A549 (cell line): ENCODE measurements around the gene TSSK3. TPM values are rescaled to one million over a fixed set of nuclear protein-coding genes. Genes with fewer than 3 reads are reported as not detected.

ENCODE experiments used
- ATAC-seq, 2 experiments: fragments of 200-7000 bp in 1 of 2; fragments of >200 bp in 1 of 2; cut with Nextera tagmentation in 1 of 2; cut with Tn5 transposase in 1 of 2; 3 replicates each; pipeline versions ENCODE4 v1.8.0 to v1.9.1; 2018 to 2020; ENCODE audit warnings: mild to moderate bottlenecking in 1 of 2, moderate library complexity in 1 of 2
- CTCF ChIA-PET: fragments of 300-600 bp; sonication (Branson Sonifier 250); formaldehyde crosslinking; extraction: SDS; loops from one replicate; lab custom pipeline; 2021; ENCODE audit warnings: antibody characterized with exemption, inconsistent platforms; lab: Yijun Ruan, JAX
- POLR2A ChIA-PET: fragments of 350-600 bp; formaldehyde crosslinking; extraction: SDS; loops from one replicate; lab custom pipeline; 2021; ENCODE audit warnings: antibody characterized with exemption, inconsistent platforms; lab: Yijun Ruan, JAX
- DNase-seq, 2 experiments: peaks; one replicate each; pipeline versions ENCODE4 v3.0.0 to v3.0.0-alpha.2; 2011 to 2016; ENCODE audit warnings: low read depth in 1 of 2, low spot score in 1 of 2
- FAIRE-seq: peaks from 2 replicates; lab custom pipeline; 2011; peaks lifted over from hg19 to GRCh38; lab: Jason Lieb, UNC
- H3K27ac ChIP-seq, 2 experiments: fragments of >200 bp; sonication (Bioruptor Twin); formaldehyde crosslinking; 3 replicates each; pipeline ENCODE4 v1.5.1; 2016 to 2017
- H3K4me1 ChIP-seq: fragments of >200 bp; sonication (Bioruptor Twin); formaldehyde crosslinking; 3 replicates; pipeline ENCODE4 v1.6.1; 2016
- H3K4me2 ChIP-seq: fragments of >200 bp; sonication (Bioruptor Twin); formaldehyde crosslinking; 3 replicates; pipeline ENCODE4 v1.6.1; 2016
- H3K4me3 ChIP-seq: fragments of >200 bp; sonication (Bioruptor Twin); formaldehyde crosslinking; 3 replicates; pipeline ENCODE4 v1.5.1; 2016
- H3K9me3 ChIP-seq: fragments of >200 bp; sonication (Bioruptor Twin); formaldehyde crosslinking; 3 replicates; pipeline ENCODE4 v1.6.1; 2016
- CBX2 ChIP-seq: fragments of 200-600 bp; sonication (generic); IDR thresholded peaks from 2 replicates; pipeline ENCODE4 v1.6.1; 2016; ENCODE audit warnings: low read depth, mild to moderate bottlenecking, borderline replicate concordance
- CBX8 ChIP-seq: fragments of 200-600 bp; sonication (generic); IDR thresholded peaks from 2 replicates; pipeline ENCODE4 v1.6.1; 2016
- CHD4 ChIP-seq: fragments of 200-600 bp; sonication (generic); IDR thresholded peaks from 2 replicates; pipeline ENCODE4 v1.6.1; 2016; ENCODE audit warnings: antibody characterized with exemption, mild to moderate bottlenecking, borderline replicate concordance
- ESRRA ChIP-seq: fragments of 150-350 bp; IDR thresholded peaks from 2 replicates; pipeline ENCODE4 v1.6.1; 2014; ENCODE audit warnings: mild to moderate bottlenecking, low read length, borderline replicate concordance
- FOSL2 ChIP-seq, 2 experiments: fragments of 450-650 bp in 1 of 2; fragments of >200 bp in 1 of 2; sonication (Bioruptor Twin) in 1 of 2; formaldehyde crosslinking; IDR thresholded peaks; 2 replicates each; pipeline versions ENCODE4 v1.5.0 to v1.6.1; 2016 to 2020; ENCODE audit warnings: mild to moderate bottlenecking in 1 of 2, moderate library complexity in 1 of 2
- HES2 ChIP-seq: fragments of >200 bp; sonication (Bioruptor Twin); formaldehyde crosslinking; IDR thresholded peaks from 2 replicates; pipeline ENCODE4 v1.6.1; 2016
- HOXA7 ChIP-seq: fragments of 250-450 bp; sonication (Bioruptor Pico); IDR thresholded peaks from 2 replicates; pipeline ENCODE4 v1.5.0; 2020; ENCODE audit warnings: mild to moderate bottlenecking, moderate library complexity
- HOXB13 ChIP-seq: fragments of 250-450 bp; sonication (Bioruptor Pico); IDR thresholded peaks from 2 replicates; pipeline ENCODE4 v1.5.0; 2020; ENCODE audit warnings: low read depth, mild to moderate bottlenecking, moderate library complexity
- HOXB5 ChIP-seq: fragments of 250-450 bp; sonication (Bioruptor Pico); IDR thresholded peaks from 2 replicates; pipeline ENCODE4 v1.5.0; 2020; ENCODE audit warnings: mild to moderate bottlenecking, moderate library complexity
- JUN ChIP-seq, 2 experiments: fragments of >200 bp; sonication (Bioruptor Twin); formaldehyde crosslinking; IDR thresholded peaks; 2 replicates in 1 of 2; 3 replicates in 1 of 2; pipeline ENCODE4 v1.6.1; 2016 to 2017
- MAFK ChIP-seq: fragments of 450-650 bp; IDR thresholded peaks from 2 replicates; pipeline ENCODE4 v1.6.1; 2014; ENCODE audit not compliant: partially characterized antibody
- MAZ ChIP-seq: fragments of 150-350 bp; IDR thresholded peaks from 2 replicates; pipeline ENCODE4 v1.6.1; 2014; ENCODE audit warnings: antibody characterized with exemption, low read depth, low read length, borderline replicate concordance
- MYC ChIP-seq: IDR thresholded peaks from 2 replicates; pipeline ENCODE4 v1.6.1; 2012; ENCODE audit warnings: mild to moderate bottlenecking, inconsistent platforms, low read length, improper control_type of control experiment, borderline replicate concordance
- NPAS2 ChIP-seq: fragments of 250-450 bp; sonication (Bioruptor Pico); IDR thresholded peaks from 2 replicates; pipeline ENCODE4 v1.8.0; 2022; ENCODE audit warnings: mild to moderate bottlenecking, moderate library complexity, borderline replicate concordance
- NR3C1 ChIP-seq: fragments of >200 bp; sonication (Bioruptor Twin); formaldehyde crosslinking; IDR thresholded peaks from 3 replicates; pipeline ENCODE4 v1.6.1; 2017
- POLR2AphosphoS2 ChIP-seq: conservative IDR thresholded peaks from 2 replicates; pipeline ENCODE4 v1.6.1; 2012; ENCODE audit warnings: low read length, improper control_type of control experiment, inconsistent platforms
- RCOR1 ChIP-seq: fragments of 150-350 bp; IDR thresholded peaks from 2 replicates; pipeline ENCODE4 v1.6.1; 2014; ENCODE audit warnings: antibody characterized with exemption, low read length, low read depth
- SMC3 ChIP-seq: fragments of >200 bp; sonication (Bioruptor Twin); formaldehyde crosslinking; IDR thresholded peaks from 3 replicates; pipeline ENCODE4 v1.6.1; 2018; ENCODE audit warnings: inconsistent platforms
- SREBF2 ChIP-seq: fragments of 450-650 bp; IDR thresholded peaks from 2 replicates; pipeline ENCODE4 v1.6.1; 2014; ENCODE audit warnings: mild to moderate bottlenecking, moderate library complexity
- TFCP2L1 ChIP-seq: fragments of 250-450 bp; sonication (Bioruptor Pico); IDR thresholded peaks from 2 replicates; pipeline ENCODE4 v1.5.0; 2021; ENCODE audit warnings: mild to moderate bottlenecking
- ZC3H11A ChIP-seq: fragments of 450-650 bp; IDR thresholded peaks from 2 replicates; pipeline ENCODE4 v1.6.1; 2014; ENCODE audit warnings: antibody characterized with exemption, mild to moderate bottlenecking
- WGBS: methylation state at CpG from one replicate; pipeline ENCODE4 v1.1.6; 2017; ENCODE audit errors: missing lambda C conversion rate; 5-methylcytosine and 5-hydroxymethylcytosine counted together
- polyA plus RNA-seq, 4 experiments: library from polyadenylated mRNA; depleted of rRNA in 3 of 4; stranded (reverse); fragments of >200 nt; fragmentation: RNase III in 1 of 4; extraction: RNeasy Plus Mini Kit Qiagen cat#74134 plus additional on column Dnase treatment in 1 of 4; gene quantifications; 2 replicates in 3 of 4; 3 replicates in 1 of 4; pipeline ENCODE4 v1.2.3, GENCODE V29; 2011 to 2017
- TF ChIP-seq, protein P1 (sequence below): fragments of 150-350 bp; IDR thresholded peaks from 2 replicates; pipeline ENCODE4 v1.6.1; 2014; ENCODE audit warnings: low read depth, mild to moderate bottlenecking, low read length
- TF ChIP-seq, protein P2 (sequence below): IDR thresholded peaks from 2 replicates; pipeline ENCODE4 v1.6.1; 2012
- TF ChIP-seq, protein P3 (sequence below): IDR thresholded peaks from 2 replicates; pipeline ENCODE4 v1.6.1; 2012; ENCODE audit warnings: low read depth, borderline replicate concordance

The TSSK3 gene
- polyA plus RNA-seq, 2 of the 4 experiments (the other 2 are of a cell fraction), result 0.31 to 0.37 TPM

GRCh38 chr1:32390904-32391870 lies 28.8 kb downstream of the TSSK3 start:
- H3K9me3 ChIP-seq, result no peaks in the 10 kb centered on the region
- peaks cover 17% of the 10 kb centered on the region for H3K4me1 ChIP-seq
- no peak overlapping the region for H3K4me3 ChIP-seq
- FAIRE-seq (no peak), DNase-seq (no peak), ATAC-seq (no peak)
- TF ChIP-seq NR3C1 (no peak), CBX2 (no peak), MAZ (no peak), JUN (IDR thresholded peaks at IDR 0.05) (no peak), SREBF2 (no peak), TFCP2L1 (CRISPR knock-in tag) (no peak), NPAS2 (CRISPR knock-in tag) (no peak), MAFK (no peak)
- TF ChIP-seq, protein P1, sequence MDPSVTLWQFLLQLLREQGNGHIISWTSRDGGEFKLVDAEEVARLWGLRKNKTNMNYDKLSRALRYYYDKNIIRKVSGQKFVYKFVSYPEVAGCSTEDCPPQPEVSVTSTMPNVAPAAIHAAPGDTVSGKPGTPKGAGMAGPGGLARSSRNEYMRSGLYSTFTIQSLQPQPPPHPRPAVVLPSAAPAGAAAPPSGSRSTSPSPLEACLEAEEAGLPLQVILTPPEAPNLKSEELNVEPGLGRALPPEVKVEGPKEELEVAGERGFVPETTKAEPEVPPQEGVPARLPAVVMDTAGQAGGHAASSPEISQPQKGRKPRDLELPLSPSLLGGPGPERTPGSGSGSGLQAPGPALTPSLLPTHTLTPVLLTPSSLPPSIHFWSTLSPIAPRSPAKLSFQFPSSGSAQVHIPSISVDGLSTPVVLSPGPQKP, result no peak
- H3K27ac ChIP-seq, result no peak overlapping the region
- no peak overlapping the region for H3K4me2 ChIP-seq
- POLR2A ChIA-PET, result no interaction called here
- WGBS, result 69% methylated on average over 8 of the region's 8 CpGs
- CTCF ChIA-PET, result interaction anchor here (2.0 kb wide), 1 partner anchor 10 kb away, joined by 10 read pairs; no protein-coding TSS in a partner anchor

DNA sequence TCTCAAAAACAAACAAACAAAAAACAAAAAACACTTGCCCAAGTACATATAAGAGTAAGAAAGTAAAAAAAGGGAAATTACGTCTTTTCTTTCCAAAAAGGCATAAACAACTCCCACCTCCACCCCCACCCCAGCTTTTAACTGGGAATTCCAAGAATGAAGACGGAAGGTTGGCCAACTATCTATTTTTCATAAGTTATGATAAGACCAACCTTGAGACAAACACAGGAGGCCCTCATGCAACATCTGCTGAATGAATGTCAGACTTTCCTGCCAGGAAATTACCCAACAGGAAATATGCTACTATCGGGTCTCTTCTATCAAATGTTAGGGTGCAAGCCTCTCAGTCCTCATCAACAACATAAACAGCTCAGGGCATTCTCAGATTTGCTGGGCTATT lies 30.0 kb downstream of the TSSK3 start:
- ChIA-PET CTCF (interaction anchor here (2.0 kb wide), 1 partner anchor 9 kb away, joined by 10 read pairs; no protein-coding TSS in a partner anchor), POLR2A (no interaction called here)
- Histone ChIP-seq H3K4me1 (peaks cover 17% of the 10 kb centered on the region), H3K4me3 (no peak overlapping the region), H3K4me2 (peak overlapping the region; percentile 79; the same call in 1 of the 3 replicates), H3K27ac (no peak overlapping the region), H3K9me3 (no peaks in the 10 kb centered on the region)
- FAIRE-seq (no peak), ATAC-seq (no peak), DNase-seq (no peak)
- WGBS, result 89% methylated on average over 3 of the region's 3 CpGs
- TF ChIP-seq SMC3, result no peak
- TF ChIP-seq HES2, result no peak
- TF ChIP-seq ZC3H11A, result no peak
- no peak for TF ChIP-seq POLR2AphosphoS2
- TF ChIP-seq HOXB13 (CRISPR knock-in tag), result no peak
- no peak for TF ChIP-seq MYC
- no peak for TF ChIP-seq RCOR1
- no peak for TF ChIP-seq HOXB5 (CRISPR knock-in tag)
- TF ChIP-seq CBX8, result no peak
- TF ChIP-seq, protein P2, sequence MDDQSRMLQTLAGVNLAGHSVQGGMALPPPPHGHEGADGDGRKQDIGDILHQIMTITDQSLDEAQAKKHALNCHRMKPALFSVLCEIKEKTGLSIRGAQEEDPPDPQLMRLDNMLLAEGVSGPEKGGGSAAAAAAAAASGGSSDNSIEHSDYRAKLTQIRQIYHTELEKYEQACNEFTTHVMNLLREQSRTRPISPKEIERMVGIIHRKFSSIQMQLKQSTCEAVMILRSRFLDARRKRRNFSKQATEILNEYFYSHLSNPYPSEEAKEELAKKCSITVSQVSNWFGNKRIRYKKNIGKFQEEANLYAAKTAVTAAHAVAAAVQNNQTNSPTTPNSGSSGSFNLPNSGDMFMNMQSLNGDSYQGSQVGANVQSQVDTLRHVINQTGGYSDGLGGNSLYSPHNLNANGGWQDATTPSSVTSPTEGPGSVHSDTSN, result no peak

DNA sequence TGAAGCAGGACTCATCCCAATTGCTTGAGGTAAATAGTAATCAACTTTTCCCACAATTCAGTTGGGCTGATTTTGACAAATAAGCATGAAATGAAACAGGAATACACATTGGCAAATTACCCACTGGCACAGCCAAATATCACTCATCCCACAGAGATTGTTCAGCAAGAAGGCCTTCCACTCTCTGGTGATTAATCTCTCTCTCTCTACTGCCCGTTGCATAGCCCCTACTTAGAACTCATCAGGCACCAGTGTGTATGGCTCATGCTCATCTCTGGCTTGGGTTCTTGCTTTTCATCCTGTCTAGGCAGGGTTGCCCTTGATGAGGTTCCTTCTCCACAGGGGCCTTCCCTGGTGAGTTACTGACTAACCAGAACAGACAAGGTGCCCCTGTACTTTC lies 30.8 kb downstream of the TSSK3 start:
- H3K4me2 ChIP-seq, result peak overlapping the region; percentile 79
- peak overlapping the region in 1 of 2 experiments; percentile 89; a peak in 1 of 6 replicates for H3K27ac ChIP-seq
- peak overlapping the region; percentile 79 for H3K4me3 ChIP-seq
- TF ChIP-seq HOXB13 (CRISPR knock-in tag) (no peak), CHD4 (no peak), HOXB5 (CRISPR knock-in tag) (no peak), HOXA7 (CRISPR knock-in tag) (no peak), HES2 (no peak), FOSL2 (IDR thresholded peaks at IDR 0.05) (no peak), FOSL2 (CRISPR knock-in tag; IDR thresholded peaks at IDR 0.05) (no peak), MAFK (no peak), ESRRA (no peak)
- TF ChIP-seq, protein P3, sequence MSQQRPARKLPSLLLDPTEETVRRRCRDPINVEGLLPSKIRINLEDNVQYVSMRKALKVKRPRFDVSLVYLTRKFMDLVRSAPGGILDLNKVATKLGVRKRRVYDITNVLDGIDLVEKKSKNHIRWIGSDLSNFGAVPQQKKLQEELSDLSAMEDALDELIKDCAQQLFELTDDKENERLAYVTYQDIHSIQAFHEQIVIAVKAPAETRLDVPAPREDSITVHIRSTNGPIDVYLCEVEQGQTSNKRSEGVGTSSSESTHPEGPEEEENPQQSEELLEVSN, result no peak
- H3K9me3 ChIP-seq, result no peaks in the 10 kb centered on the region
- 85% methylated on average over 1 of the region's 1 CpG for WGBS
- DNase-seq, result no peak
- CTCF ChIA-PET, result no interaction called here
- POLR2A ChIA-PET, result no interaction called here
- ATAC-seq, result no peak
- H3K4me1 ChIP-seq, result peaks cover 17% of the 10 kb centered on the region
- FAIRE-seq, result no peak
